NCI-H2029 treated with DMSO at 0.1 percent for 48 hours (cell line): ENCODE measurements around the gene HOXA7.

Source experiments
- DNase-seq: peaks from one replicate; lab custom pipeline; 2025; lab: John Stamatoyannopoulos, UW

Gene HOXA7

GRCh38 chr7:27193335-27194001 lies 37.0 kb upstream of the HOXA7 start:
- no peak for DNase-seq

- no peak for DNase-seq
Observed at GRCh38 chr7:27192546-27193334, 36.3 kb upstream of the HOXA7 start.

GRCh38 chr7:27191833-27192545 lies 35.5 kb upstream of the HOXA7 start:
- no peak for DNase-seq

- no peak for DNase-seq
Observed at GRCh38 chr7:27191161-27191731, 34.8 kb upstream of the HOXA7 start.

- no peak for DNase-seq
Observed at GRCh38 chr7:27189997-27190748, 33.7 kb upstream of the HOXA7 start.

- no peak for DNase-seq
Observed at GRCh38 chr7:27189295-27189996, 33.0 kb upstream of the HOXA7 start.

- no peak for DNase-seq
Observed at GRCh38 chr7:27188386-27189294, 32.2 kb upstream of the HOXA7 start.

- DNase-seq = no peak
Observed at GRCh38 chr7:27187475-27188385, 31.3 kb upstream of the HOXA7 start.

- DNase-seq = no peak
Observed at GRCh38 chr7:27186668-27187474, 30.4 kb upstream of the HOXA7 start.

- DNase-seq = no peak
Observed at GRCh38 chr7:27185854-27186667, 29.6 kb upstream of the HOXA7 start.

- no peak for DNase-seq
Observed at GRCh38 chr7:27185013-27185853, 28.8 kb upstream of the HOXA7 start, which contains the start of gene HOXA11. TSS of gene HOXA11 (minus strand) at chr7:27185232. CDS start at chr7:27185144, 88 bp downstream.

- DNase-seq = no peak
Observed at GRCh38 chr7:27184337-27185012, 28.0 kb upstream of the HOXA7 start.

- no peak for DNase-seq
Observed at GRCh38 chr7:27183682-27184336, 27.3 kb upstream of the HOXA7 start.

GRCh38 chr7:27182861-27183681 lies 26.6 kb upstream of the HOXA7 start:
- no peak for DNase-seq
